H1 (cell line): ENCODE measurements around the gene FLNA. TPM values are rescaled to one million over a fixed set of nuclear protein-coding genes. Genes with fewer than 3 reads are reported as not detected.

Experiments
- ASH2L ChIP-seq: fragments of 200-600, 300-600 bp; sonication (generic); IDR thresholded peaks from one replicate; pipeline ENCODE4 v1.7.1; 2017; ENCODE audit warnings: low read length
- BCL11A ChIP-seq, 2 experiments: IDR thresholded peaks; one replicate each; pipeline ENCODE4 v1.6.1; 2011; ENCODE audit warnings: low read depth in 2 of 2, low read length in 2 of 2, mild to moderate bottlenecking in 2 of 2
- BRCA1 ChIP-seq: IDR thresholded peaks from 2 replicates; pipeline ENCODE4 v1.6.1; 2012; ENCODE audit warnings: low read depth, low read length, improper control_type of control experiment
- CEBPB ChIP-seq: IDR thresholded peaks from 2 replicates; pipeline ENCODE4 v1.6.1; 2012; ENCODE audit warnings: low read depth, low read length
- CHD1 ChIP-seq: IDR thresholded peaks from 2 replicates; pipeline ENCODE4 v1.6.1; 2012; ENCODE audit warnings: low read depth, low read length, improper control_type of control experiment
- CTBP2 ChIP-seq: IDR thresholded peaks from 2 replicates; pipeline ENCODE4 v1.7.0; 2011; ENCODE audit warnings: borderline replicate concordance, mild to moderate bottlenecking, moderate library complexity, mixed read lengths, low read length; ENCODE audit not compliant: insufficient read depth, insufficient read length
- FOSL1 ChIP-seq: IDR thresholded peaks from 2 replicates; pipeline ENCODE4 v1.6.1; 2011; ENCODE audit warnings: mild to moderate bottlenecking, low read depth, low read length, moderate library complexity; ENCODE audit not compliant: insufficient read depth
- GTF2F1 ChIP-seq: IDR thresholded peaks from 2 replicates; pipeline ENCODE4 v1.6.1; 2012; ENCODE audit warnings: low read depth, low read length, improper control_type of control experiment, borderline replicate concordance
- JUN ChIP-seq: IDR thresholded peaks from 2 replicates; pipeline ENCODE4 v1.6.1; 2011; ENCODE audit warnings: low read depth, mild to moderate bottlenecking, improper control_type of control experiment, low read length
- KDM1A ChIP-seq: fragments of 200-600, 300-600 bp; sonication (generic); IDR thresholded peaks from 2 replicates; pipeline ENCODE4 v1.7.1; 2016; ENCODE audit warnings: mild to moderate bottlenecking, low read length, borderline replicate concordance
- KDM4A ChIP-seq: IDR thresholded peaks from one replicate; pipeline ENCODE4 v1.7.1; 2012; ENCODE audit warnings: low read depth, mild to moderate bottlenecking, moderate library complexity, low read length, inconsistent platforms; ENCODE audit not compliant: severe bottlenecking
- KDM5A ChIP-seq: fragments of 200-600 bp; IDR thresholded peaks from 2 replicates; pipeline ENCODE4 v1.7.1; 2012; ENCODE audit warnings: mild to moderate bottlenecking, low read length, inconsistent platforms, mixed read lengths
- RNF2 ChIP-seq: fragments of 200-900, 300-1000 bp; sonication (generic); IDR thresholded peaks from 2 replicates; pipeline ENCODE4 v1.7.1; 2016; ENCODE audit warnings: borderline replicate concordance, low read depth, mild to moderate bottlenecking, antibody characterized with exemption, low read length; ENCODE audit not compliant: poor library complexity, severe bottlenecking; ENCODE audit errors: missing control alignments
- SIN3A ChIP-seq, 2 experiments: IDR thresholded peaks in 1 of 2; conservative IDR thresholded peaks in 1 of 2; 2 replicates each; pipeline ENCODE4 v1.6.1; 2011 to 2012; ENCODE audit warnings: low read length in 2 of 2, improper control_type of control experiment in 1 of 2, low read depth in 1 of 2, mild to moderate bottlenecking in 1 of 2
- SIRT6 ChIP-seq: IDR thresholded peaks from one replicate; pipeline ENCODE4 v1.7.1; 2012; ENCODE audit warnings: low read length, inconsistent platforms
- SP2 ChIP-seq: IDR thresholded peaks from 2 replicates; pipeline ENCODE4 v1.6.1; 2012; ENCODE audit warnings: mild to moderate bottlenecking, low read length, inconsistent platforms
- SP4 ChIP-seq: IDR thresholded peaks from 2 replicates; pipeline ENCODE4 v1.6.1; 2012; ENCODE audit warnings: low read length, inconsistent platforms
- TAF7 ChIP-seq: optimal IDR thresholded peaks from 2 replicates; pipeline ENCODE3; 2011; ENCODE audit warnings: low read depth, mild to moderate bottlenecking, inconsistent platforms, low read length, moderate library complexity, borderline replicate concordance
- TEAD4 ChIP-seq: IDR thresholded peaks from 2 replicates; pipeline ENCODE4 v1.6.1; 2012; ENCODE audit warnings: low read depth, low read length, inconsistent platforms, mixed read lengths
- polyA plus RNA-seq, 7 experiments: library from polyadenylated mRNA; depleted of rRNA in 3 of 7; stranded (reverse) in 5 of 7; unstranded in 2 of 7; fragments of >200 nt in 5 of 7; fragments of 200-250 nt in 2 of 7; gene quantifications; 1 replicate in 5 of 7; 2 replicates in 1 of 7; 4 replicates in 1 of 7; pipeline versions ENCODE4 v1.2.1 to v1.2.3, GENCODE V29; 2011 to 2013; ENCODE audit warnings: missing spikeins in 2 of 7, mixed read lengths in 2 of 7
- total RNA-seq: library from RNA; stranded (reverse); fragmentation: NEBNext Ultra II Directional; extraction: Animal tissue kit (Norgen Biotek cat#: 25700); gene quantifications from 2 replicates; pipeline ENCODE4 v1.2.1, GENCODE V29; 2021
- TF ChIP-seq, protein P1 (sequence below): IDR thresholded peaks from 2 replicates; pipeline ENCODE4 v1.6.1; 2011; ENCODE audit warnings: low read length, improper control_type of control experiment
- TF ChIP-seq, protein P2 (sequence below): IDR thresholded peaks from 2 replicates; pipeline ENCODE4 v1.6.1; 2012; ENCODE audit warnings: inconsistent platforms
- TF ChIP-seq, protein P3 (sequence below): IDR thresholded peaks from 2 replicates; pipeline ENCODE4 v1.6.1; 2011; ENCODE audit warnings: low read depth, mild to moderate bottlenecking, low read length; ENCODE audit not compliant: insufficient read depth

The FLNA gene
- total and polyA plus RNA-seq, 2 of the 8 experiments (the other 6 are each of a cell fraction or from before 2014, with no cell fraction given), result 315 to 925 TPM

DNA sequence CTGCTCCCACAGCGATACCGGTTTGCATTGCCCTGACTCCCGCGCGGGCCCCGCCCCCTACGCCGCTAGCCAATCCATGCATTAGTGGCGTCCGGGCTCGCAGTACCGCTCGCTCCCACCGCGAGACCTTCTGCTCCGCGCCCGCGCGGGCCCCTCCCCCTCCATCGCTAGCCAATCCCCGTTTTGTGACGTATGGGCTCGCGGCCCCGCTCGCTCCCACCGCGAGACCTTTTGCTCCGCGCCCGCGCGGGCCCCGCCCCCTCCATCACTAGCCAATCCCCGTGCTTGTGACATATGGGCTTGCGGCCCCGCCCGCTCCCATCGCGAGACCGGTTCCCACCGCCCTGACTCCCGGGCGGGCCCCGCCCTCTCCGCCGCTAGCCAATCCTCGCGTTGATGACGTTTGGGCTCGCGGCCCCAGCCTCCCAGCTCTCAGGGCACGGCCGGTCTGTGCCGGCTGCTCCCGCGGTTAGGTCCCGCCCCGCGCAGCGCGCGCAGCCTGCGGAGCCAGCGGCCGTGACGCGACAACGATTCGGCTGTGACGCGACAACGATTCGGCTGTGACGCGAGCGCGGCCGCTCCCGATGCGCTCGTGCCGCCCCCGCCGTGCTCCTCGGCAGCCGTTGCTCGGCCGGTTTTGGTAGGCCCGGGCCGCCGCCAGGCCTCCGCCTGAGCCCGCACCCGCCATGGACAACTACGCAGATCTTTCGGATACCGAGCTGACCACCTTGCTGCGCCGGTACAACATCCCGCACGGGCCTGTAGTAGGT is 4.5 kb upstream of the FLNA start, which contains the start of gene EMD (continued):
- TF ChIP-seq, protein P1, sequence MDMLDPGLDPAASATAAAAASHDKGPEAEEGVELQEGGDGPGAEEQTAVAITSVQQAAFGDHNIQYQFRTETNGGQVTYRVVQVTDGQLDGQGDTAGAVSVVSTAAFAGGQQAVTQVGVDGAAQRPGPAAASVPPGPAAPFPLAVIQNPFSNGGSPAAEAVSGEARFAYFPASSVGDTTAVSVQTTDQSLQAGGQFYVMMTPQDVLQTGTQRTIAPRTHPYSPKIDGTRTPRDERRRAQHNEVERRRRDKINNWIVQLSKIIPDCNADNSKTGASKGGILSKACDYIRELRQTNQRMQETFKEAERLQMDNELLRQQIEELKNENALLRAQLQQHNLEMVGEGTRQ, result no peak
- TF ChIP-seq, protein P2, sequence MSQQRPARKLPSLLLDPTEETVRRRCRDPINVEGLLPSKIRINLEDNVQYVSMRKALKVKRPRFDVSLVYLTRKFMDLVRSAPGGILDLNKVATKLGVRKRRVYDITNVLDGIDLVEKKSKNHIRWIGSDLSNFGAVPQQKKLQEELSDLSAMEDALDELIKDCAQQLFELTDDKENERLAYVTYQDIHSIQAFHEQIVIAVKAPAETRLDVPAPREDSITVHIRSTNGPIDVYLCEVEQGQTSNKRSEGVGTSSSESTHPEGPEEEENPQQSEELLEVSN, result no peak
- TF ChIP-seq RNF2, result no peak
- no peak for TF ChIP-seq FOSL1
- TF ChIP-seq KDM5A, result no peak
- no peak for TF ChIP-seq CEBPB
- no peak for TF ChIP-seq JUN
- no peak for TF ChIP-seq KDM1A
- no peak for TF ChIP-seq BCL11A (IDR thresholded peaks at IDR 0.05; ENCODE audit: low read depth in 2 of 2, low read length in 2 of 2)
- TF ChIP-seq ASH2L, result no peak
- no peak for TF ChIP-seq CHD1
- TF ChIP-seq SIRT6, result no peak
- TF ChIP-seq KDM4A, result no peak
- TF ChIP-seq TEAD4, result no peak
- no peak for TF ChIP-seq SP2
- TF ChIP-seq, protein P3, sequence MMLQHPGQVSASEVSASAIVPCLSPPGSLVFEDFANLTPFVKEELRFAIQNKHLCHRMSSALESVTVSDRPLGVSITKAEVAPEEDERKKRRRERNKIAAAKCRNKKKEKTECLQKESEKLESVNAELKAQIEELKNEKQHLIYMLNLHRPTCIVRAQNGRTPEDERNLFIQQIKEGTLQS, result no peak
- peak; percentile 21 for TF ChIP-seq TAF7
- 0 out of 2 replicates have a peak, but pooled peaks have one; percentile 26 for TF ChIP-seq SP4
- TF ChIP-seq CTBP2, result no peak
- peak; percentile 80 for TF ChIP-seq BRCA1
- TF ChIP-seq SIN3A (conservative IDR thresholded peaks at IDR 0.05 in 1 of 2, IDR thresholded peaks at IDR 0.05 in 1 of 2; ENCODE audit: low read depth in 1 of 2, low read length in 2 of 2), result no peak
- 0 out of 2 replicates have a peak, but pooled peaks have one; percentile 42 for TF ChIP-seq GTF2F1
